Astrocyte (in vitro differentiated cells and primary cell): Measurements from ENCODE around the gene PLG. TPM values are rescaled to one million over a fixed set of nuclear protein-coding genes. Genes with fewer than 3 reads are reported as not detected.
"Not testable (repeated sequence)": the region's sequence is repeated elsewhere in the genome, so short reads cannot be mapped to it uniquely, and the experiment has no call there.

Experiments used
- DNase-seq: peaks from one replicate; pipeline ENCODE4 v3.0.0-alpha.2; 2010; ENCODE audit warnings: low read depth
- FAIRE-seq: peaks from 2 replicates; lab custom pipeline; 2011; peaks lifted over from hg19 to GRCh38; lab: Jason Lieb, UNC
- H2AFZ ChIP-seq: 2 replicates; pipeline ENCODE4 v1.6.0; 2012; ENCODE audit warnings: low read depth, low read length, inconsistent platforms
- H3K27ac ChIP-seq: 2 replicates; pipeline ENCODE4 v1.5.1; 2011; ENCODE audit warnings: low read depth, low read length, inconsistent platforms
- H3K27me3 ChIP-seq: 2 replicates; pipeline ENCODE4 v1.6.0; 2011; ENCODE audit warnings: low read length, inconsistent platforms; ENCODE audit not compliant: insufficient read depth
- H3K36me3 ChIP-seq: 2 replicates; pipeline ENCODE4 v1.5.1; 2011; ENCODE audit warnings: low read length, inconsistent platforms; ENCODE audit not compliant: insufficient read depth
- H3K4me1 ChIP-seq: 2 replicates; pipeline ENCODE4 v1.5.1; 2011; ENCODE audit warnings: low read length, inconsistent platforms; ENCODE audit not compliant: insufficient read depth
- H3K4me2 ChIP-seq: 2 replicates; pipeline ENCODE4 v1.6.0; 2012; ENCODE audit warnings: low read length, inconsistent platforms
- H3K4me3 ChIP-seq: 2 replicates; pipeline ENCODE4 v1.5.1; 2011; ENCODE audit warnings: low read depth, mild to moderate bottlenecking, low read length, inconsistent platforms; ENCODE audit not compliant: insufficient read depth
- H3K79me2 ChIP-seq: 2 replicates; pipeline ENCODE4 v1.6.0; 2012; ENCODE audit warnings: mild to moderate bottlenecking, low read length, inconsistent platforms; ENCODE audit not compliant: insufficient read depth
- H3K9ac ChIP-seq: 2 replicates; pipeline ENCODE4 v1.6.0; 2012; ENCODE audit warnings: mild to moderate bottlenecking, low read length, inconsistent platforms
- H3K9me3 ChIP-seq: 2 replicates; pipeline ENCODE4 v1.5.1; 2012; ENCODE audit warnings: low read depth, mild to moderate bottlenecking, low read length, inconsistent platforms; ENCODE audit not compliant: insufficient read depth
- H4K20me1 ChIP-seq: 2 replicates; pipeline ENCODE4 v1.6.0; 2012; ENCODE audit warnings: low read length, inconsistent platforms; ENCODE audit not compliant: insufficient read depth
- H3K27ac Mint-ChIP-seq: one replicate; pipeline ENCODE4 v1.8.0; 2021; ENCODE audit warnings: mild to moderate bottlenecking, mixed read lengths; ENCODE audit not compliant: unreplicated experiment
- H3K27me3 Mint-ChIP-seq: one replicate; pipeline ENCODE4 v1.8.0; 2021; ENCODE audit warnings: low read depth, mixed read lengths; ENCODE audit not compliant: unreplicated experiment
- H3K36me3 Mint-ChIP-seq: one replicate; pipeline ENCODE4 v1.8.0; 2021; ENCODE audit warnings: low read depth, mixed read lengths; ENCODE audit not compliant: unreplicated experiment
- H3K4me1 Mint-ChIP-seq: one replicate; pipeline ENCODE4 v1.8.0; 2021; ENCODE audit warnings: low read depth, mixed read lengths; ENCODE audit not compliant: unreplicated experiment
- H3K4me3 Mint-ChIP-seq: one replicate; pipeline ENCODE4 v1.8.0; 2021; ENCODE audit warnings: mild to moderate bottlenecking, moderate library complexity, mixed read lengths; ENCODE audit not compliant: unreplicated experiment
- H3K9me3 Mint-ChIP-seq: one replicate; pipeline ENCODE4 v1.8.0; 2021; ENCODE audit warnings: mild to moderate bottlenecking, mixed read lengths; ENCODE audit not compliant: unreplicated experiment
- EZH2 ChIP-seq: IDR thresholded peaks from 2 replicates; pipeline ENCODE4 v1.6.1; 2012; ENCODE audit warnings: mild to moderate bottlenecking, low read length, inconsistent platforms; ENCODE audit not compliant: insufficient read depth
- total RNA-seq: library from RNA; stranded (reverse); gene quantifications from 2 replicates; pipeline ENCODE4 v1.2.1, GENCODE V29; 2021
- TF ChIP-seq, protein P1 (sequence below): IDR thresholded peaks from 2 replicates; pipeline ENCODE4 v1.5.1; 2011; ENCODE audit warnings: low read depth, mild to moderate bottlenecking, inconsistent platforms, low read length, moderate library complexity; ENCODE audit not compliant: insufficient read depth

Gene PLG
- total RNA-seq, 1 donor from 2014 or later = 0.16 TPM

DNA sequence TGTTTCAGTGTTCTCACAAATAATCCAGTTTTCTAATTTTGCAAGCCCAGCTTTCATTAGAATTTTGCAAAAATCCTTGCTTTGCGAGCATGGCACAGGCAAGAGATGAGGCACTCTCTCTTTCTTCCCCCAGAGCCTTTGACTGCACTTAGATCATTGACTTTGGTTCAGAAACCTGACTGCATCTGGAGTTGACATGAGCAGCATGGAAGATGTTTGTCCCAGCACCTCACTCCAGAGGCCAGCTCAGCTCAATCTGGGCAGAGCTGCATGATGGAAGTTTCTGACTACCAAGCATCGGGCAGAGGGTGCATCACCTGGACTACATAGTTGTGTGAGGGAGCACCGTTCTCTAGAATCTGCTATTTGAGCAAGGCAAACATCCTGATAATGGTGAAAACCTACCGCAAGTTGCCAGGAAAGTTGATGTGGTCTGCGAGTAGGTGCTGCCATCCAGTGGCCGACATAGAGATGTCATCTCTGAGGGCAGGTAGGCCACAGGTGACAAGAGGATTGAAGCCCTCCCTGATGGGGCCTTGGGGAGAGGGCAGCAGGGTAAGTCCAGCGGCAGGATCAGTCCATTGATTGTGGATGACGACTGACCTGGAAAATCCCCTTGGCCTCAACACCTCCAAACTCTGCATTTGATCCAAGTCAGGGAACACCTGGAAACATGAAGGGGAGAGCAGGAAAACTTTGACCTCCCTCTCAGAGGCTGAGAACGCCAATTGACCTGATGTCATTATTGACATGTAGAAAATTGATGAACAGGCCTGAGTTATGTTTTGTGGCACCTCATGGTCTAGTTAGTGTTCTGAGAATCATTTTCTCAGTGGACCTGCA, 34.2 kb upstream of the PLG start:
- no peak overlapping the region for H3K4me3 Mint-ChIP-seq
- FAIRE-seq (no peak), DNase-seq (no peak)
- Histone ChIP-seq H3K4me1 (no peaks in the 10 kb centered on the region), H3K4me3 (no peak overlapping the region), H2AFZ (no peak overlapping the region), H4K20me1 (no peaks in the 10 kb centered on the region), H3K4me2 (no peak overlapping the region), H3K9ac (no peak overlapping the region), H3K27me3 (no peaks in the 10 kb centered on the region), H3K27ac (no peak overlapping the region), H3K36me3 (no peaks in the 10 kb centered on the region), H3K79me2 (no peaks in the 10 kb centered on the region), H3K9me3 (peaks cover under 1% of the 10 kb centered on the region)
- H3K36me3 Mint-ChIP-seq = no peaks in the 10 kb centered on the region
- TF ChIP-seq, protein P1, sequence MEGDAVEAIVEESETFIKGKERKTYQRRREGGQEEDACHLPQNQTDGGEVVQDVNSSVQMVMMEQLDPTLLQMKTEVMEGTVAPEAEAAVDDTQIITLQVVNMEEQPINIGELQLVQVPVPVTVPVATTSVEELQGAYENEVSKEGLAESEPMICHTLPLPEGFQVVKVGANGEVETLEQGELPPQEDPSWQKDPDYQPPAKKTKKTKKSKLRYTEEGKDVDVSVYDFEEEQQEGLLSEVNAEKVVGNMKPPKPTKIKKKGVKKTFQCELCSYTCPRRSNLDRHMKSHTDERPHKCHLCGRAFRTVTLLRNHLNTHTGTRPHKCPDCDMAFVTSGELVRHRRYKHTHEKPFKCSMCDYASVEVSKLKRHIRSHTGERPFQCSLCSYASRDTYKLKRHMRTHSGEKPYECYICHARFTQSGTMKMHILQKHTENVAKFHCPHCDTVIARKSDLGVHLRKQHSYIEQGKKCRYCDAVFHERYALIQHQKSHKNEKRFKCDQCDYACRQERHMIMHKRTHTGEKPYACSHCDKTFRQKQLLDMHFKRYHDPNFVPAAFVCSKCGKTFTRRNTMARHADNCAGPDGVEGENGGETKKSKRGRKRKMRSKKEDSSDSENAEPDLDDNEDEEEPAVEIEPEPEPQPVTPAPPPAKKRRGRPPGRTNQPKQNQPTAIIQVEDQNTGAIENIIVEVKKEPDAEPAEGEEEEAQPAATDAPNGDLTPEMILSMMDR = no peak
- no peak for TF ChIP-seq EZH2
- no peak overlapping the region for H3K27ac Mint-ChIP-seq
- H3K9me3 Mint-ChIP-seq = no peaks in the 10 kb centered on the region
- H3K27me3 Mint-ChIP-seq = no peaks in the 10 kb centered on the region
- no peaks in the 10 kb centered on the region for H3K4me1 Mint-ChIP-seq

DNA sequence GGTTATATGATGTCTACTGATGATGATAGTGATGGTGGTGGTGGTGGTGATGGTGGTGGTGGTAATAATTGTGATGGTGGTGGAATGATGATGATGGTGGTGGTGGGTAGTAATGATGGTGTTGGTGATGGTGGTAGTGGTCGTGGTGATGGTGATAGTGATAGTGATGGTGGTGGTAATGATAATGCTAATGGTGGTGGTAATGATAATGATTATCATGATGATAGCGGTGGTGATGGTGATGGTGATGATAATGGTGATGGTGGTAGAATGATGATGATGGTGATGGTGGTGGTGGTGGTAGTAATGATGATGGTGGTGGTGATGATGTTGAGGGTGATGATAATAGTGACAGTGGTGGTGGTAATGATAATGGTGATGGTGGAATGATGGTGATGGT, 33.5 kb upstream of the PLG start:
- H3K36me3 ChIP-seq = no peaks in the 10 kb centered on the region
- peaks cover under 1% of the 10 kb centered on the region for H3K27me3 Mint-ChIP-seq
- TF ChIP-seq EZH2 = no peak
- TF ChIP-seq, protein P1 = no peak
- peaks cover 4% of the 10 kb centered on the region for H3K9me3 Mint-ChIP-seq
- no peak overlapping the region for H3K4me3 Mint-ChIP-seq
- no peak overlapping the region for H3K27ac ChIP-seq
- H4K20me1 ChIP-seq = no peaks in the 10 kb centered on the region
- no peak overlapping the region for H3K27ac Mint-ChIP-seq
- H3K4me2 ChIP-seq = no peak overlapping the region
- H3K27me3 ChIP-seq = no peaks in the 10 kb centered on the region
- no peak overlapping the region for H3K4me3 ChIP-seq
- FAIRE-seq = no peak
- no peaks in the 10 kb centered on the region for H3K4me1 Mint-ChIP-seq
- no peaks in the 10 kb centered on the region for H3K9me3 ChIP-seq
- no peak for DNase-seq
- no peak overlapping the region for H2AFZ ChIP-seq
- H3K4me1 ChIP-seq = no peaks in the 10 kb centered on the region
- H3K9ac ChIP-seq = no peak overlapping the region
- H3K79me2 ChIP-seq = no peaks in the 10 kb centered on the region
- H3K36me3 Mint-ChIP-seq = no peaks in the 10 kb centered on the region

DNA sequence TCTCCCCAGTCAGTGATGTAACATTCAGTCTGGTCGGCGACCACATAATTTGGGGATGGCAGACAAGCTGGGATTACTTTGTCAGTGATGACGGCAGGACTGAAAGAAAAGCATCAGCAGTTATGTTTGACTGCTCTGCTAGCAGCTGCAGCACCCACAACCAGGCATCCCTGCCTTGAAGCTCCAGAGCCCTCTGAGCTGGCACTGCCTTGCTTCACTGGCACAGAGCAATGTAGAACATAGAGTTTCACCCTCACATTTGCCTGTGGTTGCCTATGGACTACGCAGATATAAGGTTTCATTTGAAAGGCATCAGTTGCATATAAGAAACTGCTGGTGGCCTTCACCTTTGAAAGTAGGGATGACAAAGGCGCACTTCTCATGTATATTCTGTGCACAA, 25.6 kb upstream of the PLG start:
- H3K9ac ChIP-seq = not testable (repeated sequence)

More for the DNA sequence above, 25.6 kb upstream of the PLG start:
- H3K27ac Mint-ChIP-seq, H3K4me3 ChIP-seq, FAIRE-seq, H3K4me1 ChIP-seq, H3K9me3 ChIP-seq, H3K36me3 ChIP-seq, H3K4me1 Mint-ChIP-seq, H3K4me2 ChIP-seq, H2AFZ ChIP-seq, DNase-seq, H3K9me3 Mint-ChIP-seq, H3K36me3 Mint-ChIP-seq, H3K27me3 ChIP-seq, H3K27ac ChIP-seq, H4K20me1 ChIP-seq, H3K79me2 ChIP-seq, H3K4me3 Mint-ChIP-seq: not testable (repeated sequence)
- peaks cover 32% of the 10 kb centered on the region for H3K27me3 Mint-ChIP-seq
